KG1 (cell line): ENCODE data around the gene SEMA3F.

ENCODE experiments used
- DNase-seq: peaks from one replicate; lab custom pipeline; 2025; lab: John Stamatoyannopoulos, UW

SEMA3F gene

GRCh38 chr3:50132421-50133282, 22.5 kb upstream of the SEMA3F start:
- no peak for DNase-seq

- no peak for DNase-seq
These were observed 21.9 kb upstream of the SEMA3F start for GRCh38 chr3:50133283-50133615.

- DNase-seq: no peak
These were observed 20.8 kb upstream of the SEMA3F start for GRCh38 chr3:50134367-50134766.

- no peak for DNase-seq
These were observed 19.2 kb upstream of the SEMA3F start for GRCh38 chr3:50135964-50136363.

- no peak for DNase-seq
These were observed 18.3 kb upstream of the SEMA3F start for GRCh38 chr3:50136714-50137405.

GRCh38 chr3:50137531-50137930, 17.6 kb upstream of the SEMA3F start:
- DNase-seq: no peak

GRCh38 chr3:50138266-50139200, 16.6 kb upstream of the SEMA3F start:
- peak; percentile 14 for DNase-seq

GRCh38 chr3:50139308-50139707, 15.8 kb upstream of the SEMA3F start:
- no peak for DNase-seq

- DNase-seq: no peak
These were observed 15.3 kb upstream of the SEMA3F start for GRCh38 chr3:50139718-50140423.

- DNase-seq: no peak
These were observed 14.1 kb upstream of the SEMA3F start for GRCh38 chr3:50140990-50141389.

GRCh38 chr3:50146316-50146901, 8.7 kb upstream of the SEMA3F start:
- no peak for DNase-seq

- no peak for DNase-seq
These were observed 8.1 kb upstream of the SEMA3F start for GRCh38 chr3:50147016-50147415.

GRCh38 chr3:50147447-50147846, 7.7 kb upstream of the SEMA3F start:
- no peak for DNase-seq

GRCh38 chr3:50147861-50148260, 7.3 kb upstream of the SEMA3F start:
- DNase-seq: no peak

- no peak for DNase-seq
These were observed 4.7 kb upstream of the SEMA3F start for GRCh38 chr3:50150404-50150750.

- no peak for DNase-seq
These were observed 4.0 kb upstream of the SEMA3F start for GRCh38 chr3:50150863-50151686.

GRCh38 chr3:50151728-50152127, 3.4 kb upstream of the SEMA3F start:
- no peak for DNase-seq

- DNase-seq: no peak
These were observed 1.2 kb upstream of the SEMA3F start for GRCh38 chr3:50153782-50154475.

- no peak for DNase-seq
These were observed 666 bp upstream of the SEMA3F start for GRCh38 chr3:50154476-50154839.

- no peak for DNase-seq
These were observed 361 bp downstream of the SEMA3F start for GRCh38 chr3:50155491-50155878.
